Stimulated activated CD8-positive, alpha-beta memory T cell treated with anti-CD3 and anti-CD28 coated beads, Interleukin-2, amount 100 ng/mL, for 1 hour (primary cell): ENCODE measurements around the gene TXNDC12.
"Not testable (repeated sequence)": the region's sequence is repeated elsewhere in the genome, so short reads cannot be mapped to it uniquely, and the experiment has no call there.

Source experiments
- DNase-seq, 2 donors: peaks; one replicate each; pipeline ENCODE4 v3.0.0-alpha.2; 2020; ENCODE audit warnings: low read depth in 2 of 2

The TXNDC12 gene

DNA sequence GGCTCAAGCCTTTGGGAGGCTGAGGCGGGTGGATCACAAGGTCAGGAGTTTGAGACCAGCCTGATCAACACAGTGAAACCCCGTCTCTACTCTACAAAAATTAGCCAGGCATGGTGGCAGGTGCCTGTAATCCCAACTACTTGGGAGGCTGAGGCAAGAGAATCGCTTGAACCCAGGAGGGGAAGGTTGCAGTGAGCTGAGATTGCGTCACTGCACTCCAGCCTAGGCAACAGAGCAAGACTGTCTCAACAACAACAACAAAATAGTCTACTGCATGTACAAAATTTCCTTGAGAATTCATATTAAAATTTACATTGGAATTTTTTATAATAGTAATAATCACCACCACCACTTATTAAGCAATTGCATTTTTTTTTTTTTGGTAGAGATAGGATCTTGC is 5.7 kb downstream of the TXNDC12 start:
- not testable (repeated sequence) for DNase-seq

GRCh38 chr1:52045666-52046195 is 9.3 kb downstream of the TXNDC12 start:
- DNase-seq = not testable (repeated sequence)

GRCh38 chr1:52045236-52045635 is 9.8 kb downstream of the TXNDC12 start:
- DNase-seq = no peak

GRCh38 chr1:52041551-52042185 is 13.3 kb downstream of the TXNDC12 start:
- no peak for DNase-seq

DNA sequence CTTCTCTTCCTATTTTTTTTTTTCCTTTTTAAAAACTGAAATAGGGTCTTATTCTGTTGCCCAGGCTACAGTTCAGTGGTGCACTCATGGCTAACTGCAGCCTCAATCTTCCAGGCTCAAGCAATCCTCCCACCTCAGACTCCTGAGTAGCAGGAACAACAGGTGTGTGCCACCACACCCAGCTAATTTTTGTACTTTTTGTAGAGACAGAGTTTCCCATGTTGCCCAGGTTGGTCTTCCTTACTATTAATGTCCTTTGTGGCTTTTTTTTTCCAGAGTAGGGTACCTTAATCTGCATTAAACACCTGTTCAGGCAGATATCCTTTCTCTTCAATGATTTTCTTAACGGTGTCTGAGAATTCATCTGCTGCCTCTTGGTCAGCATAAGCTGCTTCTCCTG is 17.1 kb downstream of the TXNDC12 start:
- no peak for DNase-seq

DNA sequence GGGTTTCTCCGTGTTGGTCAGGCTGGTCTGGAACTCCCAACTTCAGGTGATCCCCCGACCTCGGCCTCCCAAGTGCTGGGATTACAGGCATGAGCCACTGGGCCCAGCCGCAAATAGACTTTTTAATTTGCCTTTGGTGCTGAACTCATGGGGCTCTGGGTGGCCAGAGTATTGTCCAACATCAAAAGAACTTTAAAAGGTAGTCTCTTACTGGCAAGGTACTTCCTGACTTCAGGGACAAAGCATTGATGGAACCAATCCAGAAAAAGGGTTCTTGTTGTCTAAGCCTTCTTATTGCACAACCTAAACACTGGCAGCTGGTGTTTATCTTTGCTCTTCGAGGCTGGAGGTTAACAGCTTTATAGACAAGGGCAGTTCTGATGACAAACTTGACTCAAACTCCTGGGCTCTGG is 17.6 kb downstream of the TXNDC12 start:
- no peak for DNase-seq

GRCh38 chr1:52034050-52034384 is 21.0 kb downstream of the TXNDC12 start:
- no peak for DNase-seq

- DNase-seq = peak; percentile 72 to 81
These were observed 21.6 kb downstream of the TXNDC12 start, which contains the start of gene KTI12 for GRCh38 chr1:52033190-52034049. TSS of gene KTI12 (minus strand) at chr1:52033810. CDS start at chr1:52033761, 49 bp downstream.

DNA sequence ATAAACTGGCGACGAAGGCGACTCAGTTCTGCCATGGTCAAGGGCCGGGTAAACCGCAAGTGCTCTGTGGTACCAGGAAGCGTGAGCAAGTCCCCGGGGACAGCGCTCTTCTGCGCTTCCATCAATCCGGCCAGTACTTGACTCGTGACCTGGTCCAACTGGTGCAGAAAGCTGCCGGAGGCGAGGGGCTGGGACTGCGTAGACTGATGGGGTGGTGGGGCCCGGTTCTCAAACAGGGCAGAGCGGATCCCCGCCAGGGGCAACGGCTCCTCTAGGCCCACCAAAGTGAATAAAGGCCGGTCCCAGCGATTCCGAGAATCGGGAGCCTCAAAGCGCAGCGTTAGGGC is 22.2 kb downstream of the TXNDC12 start:
- no peak for DNase-seq

DNA sequence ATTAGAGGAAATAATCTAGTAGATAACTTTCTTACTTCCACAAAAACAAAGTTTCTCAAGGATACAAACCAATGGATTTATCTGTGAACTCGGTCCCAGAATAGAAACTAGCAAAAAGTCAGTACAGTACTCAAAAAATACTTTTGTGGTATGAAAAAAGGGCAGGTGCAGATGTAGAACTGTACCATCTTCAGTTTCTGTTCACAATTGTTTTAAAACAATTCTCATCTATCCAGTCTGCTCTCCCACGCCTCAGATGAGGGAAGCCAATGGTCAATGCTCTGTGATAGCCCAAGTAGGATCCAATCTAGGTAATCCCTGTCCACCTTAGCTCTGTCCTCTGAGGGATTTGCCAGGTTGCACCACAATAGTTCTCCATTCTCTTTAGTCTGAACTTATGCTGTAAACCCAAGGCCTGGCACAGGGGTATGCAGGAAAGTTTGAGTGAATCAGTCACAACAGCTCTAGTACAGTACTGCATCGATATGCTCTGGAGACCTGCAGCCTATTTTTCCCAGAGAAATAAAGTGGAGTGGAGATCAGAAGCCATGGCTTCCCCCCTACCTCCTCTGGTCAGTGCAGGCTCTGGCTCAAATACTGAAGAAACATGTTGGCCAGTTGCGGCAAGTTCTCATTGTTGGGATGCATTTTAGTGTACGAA is 22.7 kb downstream of the TXNDC12 start:
- no peak for DNase-seq

DNA sequence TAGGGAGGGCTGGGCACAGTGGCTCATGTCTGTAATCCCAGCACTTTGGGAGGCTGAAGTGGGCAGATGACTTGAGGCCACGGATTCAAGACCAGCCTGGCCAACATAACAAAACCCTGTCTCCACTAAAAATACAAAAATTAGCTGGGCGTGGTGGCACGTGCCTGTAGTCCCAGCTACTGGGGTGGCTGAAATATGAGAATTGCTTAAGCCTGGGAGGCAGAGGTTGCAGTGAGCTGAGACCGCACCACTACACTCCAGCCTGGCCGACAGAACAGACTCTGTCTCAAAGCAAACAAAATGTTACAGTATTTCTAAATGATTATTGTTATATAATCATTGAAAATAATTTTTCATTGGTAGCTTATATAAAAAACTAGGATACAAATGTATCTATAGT is 26.2 kb downstream of the TXNDC12 start:
- not testable (repeated sequence) for DNase-seq

DNA sequence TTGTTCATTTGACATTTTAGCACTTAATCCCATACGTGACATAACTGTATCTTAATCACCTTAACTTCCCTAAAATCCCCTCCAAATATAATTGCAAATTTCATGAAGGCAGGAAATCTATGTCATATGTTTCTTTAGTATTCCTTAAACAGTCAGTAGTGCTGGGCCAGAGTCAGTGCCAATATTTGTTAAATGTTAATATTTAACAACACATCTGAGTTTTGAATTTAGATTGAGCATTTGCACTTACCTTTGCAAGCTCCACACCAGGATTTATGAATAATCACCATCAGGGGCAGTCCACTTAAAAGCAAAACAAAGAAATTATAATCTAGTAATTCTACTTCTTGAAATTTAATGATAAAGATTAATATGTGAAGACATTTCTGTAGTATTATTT is 26.7 kb downstream of the TXNDC12 start:
- DNase-seq = no peak

- DNase-seq = no peak
These were observed 28.7 kb downstream of the TXNDC12 start for GRCh38 chr1:52026278-52026677.

GRCh38 chr1:52022133-52022532 is 32.9 kb downstream of the TXNDC12 start:
- no peak for DNase-seq

DNA sequence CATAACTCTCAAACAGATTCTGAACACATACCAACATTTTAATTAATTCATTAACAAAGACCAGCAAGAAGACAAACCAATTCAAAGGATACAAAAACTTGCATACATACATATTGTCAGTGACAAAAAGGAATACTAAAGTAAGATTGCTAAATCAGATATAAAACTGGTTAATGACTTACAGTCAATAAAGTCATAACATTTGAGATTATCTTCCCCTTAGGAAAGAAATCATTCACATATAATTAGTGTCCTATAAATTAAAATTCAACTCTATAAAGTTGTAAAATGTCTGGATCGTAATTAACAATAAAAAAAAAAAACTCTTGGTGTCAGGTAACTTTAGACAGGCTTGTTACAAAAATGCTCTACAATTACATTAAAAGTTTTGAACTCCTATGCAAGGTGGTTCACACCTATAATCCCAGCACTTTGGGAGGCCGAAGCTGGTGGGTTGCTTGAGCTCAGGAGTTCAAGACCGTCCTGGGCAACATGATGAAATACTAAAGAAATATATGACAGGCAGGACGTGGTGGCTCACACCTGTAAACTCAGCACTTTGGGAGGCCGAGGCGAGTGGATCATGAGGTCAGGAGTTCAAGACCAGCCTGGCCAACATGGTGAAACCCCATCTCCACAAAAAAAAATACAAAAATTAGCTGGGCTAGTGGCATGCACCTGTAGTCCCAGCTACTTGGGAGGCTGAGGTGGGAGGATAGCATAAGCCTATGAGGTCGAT is 46.8 kb downstream of the TXNDC12 start:
- DNase-seq = no peak

GRCh38 chr1:52007215-52008002 is 47.6 kb downstream of the TXNDC12 start:
- no peak for DNase-seq

GRCh38 chr1:52006081-52006553 is 48.9 kb downstream of the TXNDC12 start:
- DNase-seq = not testable (repeated sequence)

DNA sequence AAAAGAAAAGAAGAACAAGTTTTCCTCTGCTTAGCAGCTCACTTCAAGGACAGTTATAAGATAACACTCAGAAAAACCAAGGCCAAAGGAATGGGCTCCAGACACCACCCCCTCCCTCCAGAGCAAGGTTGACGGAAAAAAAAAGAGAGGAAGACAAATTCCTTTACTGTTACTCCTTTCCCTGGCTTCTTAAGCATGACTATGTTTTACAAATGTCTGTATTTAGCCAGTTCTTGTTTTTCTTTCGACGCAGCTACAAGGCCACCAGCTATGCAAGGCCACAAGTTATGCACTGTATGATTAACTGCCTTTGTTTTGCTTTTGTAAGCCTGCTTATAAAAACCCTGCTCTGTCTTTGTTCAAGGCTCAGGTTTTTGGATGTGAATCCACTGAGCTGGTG is 49.4 kb downstream of the TXNDC12 start:
- DNase-seq = not testable (repeated sequence)

DNA sequence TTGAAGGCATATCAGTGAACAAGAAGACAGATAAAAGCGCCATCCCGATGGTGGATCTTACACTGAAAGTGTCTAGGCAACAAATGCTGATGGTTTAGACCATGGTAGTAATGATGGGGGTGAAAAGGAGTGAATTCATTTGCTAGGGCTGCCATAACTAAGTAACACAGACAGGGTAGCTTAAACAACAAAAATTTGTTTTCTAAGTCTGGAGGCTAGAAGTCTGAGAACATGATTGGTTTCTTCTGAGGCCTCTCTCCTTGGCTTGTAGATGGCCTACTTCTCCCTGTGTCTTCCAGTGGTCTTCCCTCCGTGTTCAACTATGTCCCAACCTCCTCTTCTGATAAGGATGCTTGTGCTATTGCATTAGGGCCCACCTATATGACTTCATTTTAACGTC is 51.1 kb downstream of the TXNDC12 start:
- no peak for DNase-seq

GRCh38 chr1:52002038-52002917 is 52.7 kb downstream of the TXNDC12 start:
- DNase-seq = peak in 1 of 2 donors; percentile 11
